Measurements from ENCODE around the gene ISOC1. TPM values are rescaled to one million over a fixed set of nuclear protein-coding genes. Genes with fewer than 3 reads are reported as not detected.

ISOC1 gene
- total and polyA plus RNA-seq, 10 of the 15 experiments (the other 5 are each of a cell fraction or from before 2014, with no cell fraction given): 12.6 to 61.8 (median 29.9) TPM

DNA sequence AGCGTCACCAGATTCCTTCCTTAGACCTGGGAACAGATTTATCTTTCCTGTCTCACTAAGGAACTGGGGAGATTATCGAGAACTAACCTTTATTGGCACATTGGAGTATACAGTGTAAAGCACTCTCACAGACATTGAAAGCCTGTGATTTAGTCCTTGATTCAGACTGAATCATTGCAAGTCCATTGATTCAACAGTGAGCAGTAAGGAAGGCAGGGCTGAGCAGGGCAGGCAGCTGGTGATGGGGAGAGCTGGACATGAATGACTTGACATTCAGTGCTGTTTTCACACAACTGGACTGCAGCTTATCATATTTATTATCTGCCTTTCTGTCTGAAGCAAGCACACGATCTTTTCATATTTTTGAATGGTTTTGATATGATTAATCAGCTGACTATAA is 16.2 kb downstream of the ISOC1 start (continued):
- TF ChIP-seq, protein P1, sequence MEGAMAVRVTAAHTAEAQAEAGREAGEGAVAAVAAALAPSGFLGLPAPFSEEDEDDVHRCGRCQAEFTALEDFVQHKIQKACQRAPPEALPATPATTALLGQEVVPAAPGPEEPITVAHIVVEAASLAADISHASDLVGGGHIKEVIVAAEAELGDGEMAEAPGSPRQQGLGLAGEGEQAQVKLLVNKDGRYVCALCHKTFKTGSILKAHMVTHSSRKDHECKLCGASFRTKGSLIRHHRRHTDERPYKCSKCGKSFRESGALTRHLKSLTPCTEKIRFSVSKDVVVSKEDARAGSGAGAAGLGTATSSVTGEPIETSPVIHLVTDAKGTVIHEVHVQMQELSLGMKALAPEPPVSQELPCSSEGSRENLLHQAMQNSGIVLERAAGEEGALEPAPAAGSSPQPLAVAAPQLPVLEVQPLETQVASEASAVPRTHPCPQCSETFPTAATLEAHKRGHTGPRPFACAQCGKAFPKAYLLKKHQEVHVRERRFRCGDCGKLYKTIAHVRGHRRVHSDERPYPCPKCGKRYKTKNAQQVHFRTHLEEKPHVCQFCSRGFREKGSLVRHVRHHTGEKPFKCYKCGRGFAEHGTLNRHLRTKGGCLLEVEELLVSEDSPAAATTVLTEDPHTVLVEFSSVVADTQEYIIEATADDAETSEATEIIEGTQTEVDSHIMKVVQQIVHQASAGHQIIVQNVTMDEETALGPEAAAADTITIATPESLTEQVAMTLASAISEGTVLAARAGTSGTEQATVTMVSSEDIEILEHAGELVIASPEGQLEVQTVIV (IDR thresholded peaks at IDR 0.05; ENCODE audit: borderline replicate concordance, partially characterized antibody): no peak

DNA sequence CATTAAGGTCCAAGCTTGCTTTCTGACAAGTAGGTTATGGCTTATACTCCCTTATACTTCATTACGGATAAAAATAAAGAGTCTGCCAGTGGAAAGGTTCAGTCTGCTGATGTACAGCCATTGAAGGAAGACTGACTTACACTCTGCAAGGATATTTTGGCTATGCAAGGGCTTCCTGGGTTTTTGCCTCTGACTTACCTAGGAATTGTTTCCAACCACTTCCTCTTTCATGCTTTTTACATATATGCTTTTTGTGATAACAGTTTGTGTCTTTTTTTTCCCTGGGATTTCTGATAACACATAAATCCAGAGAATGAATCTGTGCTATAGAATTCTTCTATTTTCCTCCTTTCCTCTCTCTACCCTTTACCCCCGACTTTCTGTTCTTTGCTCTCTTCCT is 16.8 kb downstream of the ISOC1 start:
- no peak overlapping the region for H3K27ac ChIP-seq (ENCODE audit: control insufficient read depth, insufficient read depth)
- FAIRE-seq: no peak
- ChIA-PET CTCF (interaction anchor here (1.7 to 3.7 kb wide), 2 partner anchors 15 to 16 kb away, joined by 8 to 17 read pairs; partner anchors contain the start of gene ISOC1), SMC1A (ENCODE audit: uncharacterized antibody, unreplicated experiment) (interaction anchor here (0.9 to 2.6 kb wide), 7 partner anchors 9 to 33 kb away, joined by 3 to 9 read pairs (median 5); partner anchors contain the start of gene ISOC1), POLR2A (interaction anchor here (1.1 to 1.4 kb wide), 2 partner anchors 14 to 16 kb away, joined by 5 read pairs; partner anchors contain the start of gene ISOC1), RAD21 (ENCODE audit: unreplicated experiment) (interaction anchor here (0.7 to 1.4 kb wide), 3 partner anchors 16 to 18 kb away, joined by 3 to 4 read pairs (median 3); partner anchors contain the start of gene ISOC1)
- TF ChIP-seq, protein P2, sequence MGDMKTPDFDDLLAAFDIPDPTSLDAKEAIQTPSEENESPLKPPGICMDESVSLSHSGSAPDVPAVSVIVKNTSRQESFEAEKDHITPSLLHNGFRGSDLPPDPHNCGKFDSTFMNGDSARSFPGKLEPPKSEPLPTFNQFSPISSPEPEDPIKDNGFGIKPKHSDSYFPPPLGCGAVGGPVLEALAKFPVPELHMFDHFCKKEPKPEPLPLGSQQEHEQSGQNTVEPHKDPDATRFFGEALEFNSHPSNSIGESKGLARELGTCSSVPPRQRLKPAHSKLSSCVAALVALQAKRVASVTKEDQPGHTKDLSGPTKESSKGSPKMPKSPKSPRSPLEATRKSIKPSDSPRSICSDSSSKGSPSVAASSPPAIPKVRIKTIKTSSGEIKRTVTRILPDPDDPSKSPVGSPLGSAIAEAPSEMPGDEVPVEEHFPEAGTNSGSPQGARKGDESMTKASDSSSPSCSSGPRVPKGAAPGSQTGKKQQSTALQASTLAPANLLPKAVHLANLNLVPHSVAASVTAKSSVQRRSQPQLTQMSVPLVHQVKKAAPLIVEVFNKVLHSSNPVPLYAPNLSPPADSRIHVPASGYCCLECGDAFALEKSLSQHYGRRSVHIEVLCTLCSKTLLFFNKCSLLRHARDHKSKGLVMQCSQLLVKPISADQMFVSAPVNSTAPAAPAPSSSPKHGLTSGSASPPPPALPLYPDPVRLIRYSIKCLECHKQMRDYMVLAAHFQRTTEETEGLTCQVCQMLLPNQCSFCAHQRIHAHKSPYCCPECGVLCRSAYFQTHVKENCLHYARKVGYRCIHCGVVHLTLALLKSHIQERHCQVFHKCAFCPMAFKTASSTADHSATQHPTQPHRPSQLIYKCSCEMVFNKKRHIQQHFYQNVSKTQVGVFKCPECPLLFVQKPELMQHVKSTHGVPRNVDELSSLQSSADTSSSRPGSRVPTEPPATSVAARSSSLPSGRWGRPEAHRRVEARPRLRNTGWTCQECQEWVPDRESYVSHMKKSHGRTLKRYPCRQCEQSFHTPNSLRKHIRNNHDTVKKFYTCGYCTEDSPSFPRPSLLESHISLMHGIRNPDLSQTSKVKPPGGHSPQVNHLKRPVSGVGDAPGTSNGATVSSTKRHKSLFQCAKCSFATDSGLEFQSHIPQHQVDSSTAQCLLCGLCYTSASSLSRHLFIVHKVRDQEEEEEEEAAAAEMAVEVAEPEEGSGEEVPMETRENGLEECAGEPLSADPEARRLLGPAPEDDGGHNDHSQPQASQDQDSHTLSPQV (IDR thresholded peaks at IDR 0.05): no peak
- TF ChIP-seq SPI1 (IDR thresholded peaks at IDR 0.05; ENCODE audit: borderline replicate concordance, insufficient read depth, low read depth, low read length): peak; percentile 59; the same call in 1 of the 2 replicates
- DNase-seq (ENCODE audit: low read depth, low spot score): no peak
- no peaks in the 10 kb centered on the region for H3K4me1 ChIP-seq (ENCODE audit: control insufficient read depth, insufficient read depth, low read length)
- 60% methylated on average over 2 of the region's 2 CpGs for whole genome bisulfite sequencing (ENCODE audit: insufficient coverage, insufficient replicate concordance, low lambda C conversion rate, missing lambda C conversion rate)
- peaks cover 1 to 8% of the 10 kb centered on the region in 2 experiments for H3K36me3 ChIP-seq (ENCODE audit: control insufficient read depth in 2 of 2, insufficient read depth in 2 of 2, low read length in 1 of 2)
- H3K4me3 ChIP-seq: no peak overlapping the region
- no peaks in the 10 kb centered on the region for H4K20me1 ChIP-seq (ENCODE audit: control insufficient read depth, insufficient read depth)
- no peaks in the 10 kb centered on the region for H3K79me2 ChIP-seq (ENCODE audit: control insufficient read depth, insufficient read depth, low read length)
- H3K9me3 ChIP-seq (replicated peaks; ENCODE audit: control insufficient read depth, insufficient read depth, low read length): no peaks in the 10 kb centered on the region
- H3K9ac ChIP-seq (ENCODE audit: control insufficient read depth, insufficient read depth, low read length): no peak overlapping the region
- in situ Hi-C loops (cut with MboI): loop anchor here (25.0 kb wide), 1 partner anchor 1549 kb away; no protein-coding TSS in a partner anchor
- intact Hi-C loops (cut with micrococcal nuclease; ENCODE audit: unreplicated experiment): no loop called here
- no peak for ATAC-seq
- H2AFZ ChIP-seq (ENCODE audit: control insufficient read depth, low read depth, low read length): no peak overlapping the region
- BruUV-seq (replicated peaks): no TSS peak
- H3K4me2 ChIP-seq (ENCODE audit: control insufficient read depth, insufficient read depth): no peak overlapping the region
- no peaks in the 10 kb centered on the region for H3K27me3 ChIP-seq (replicated peaks in 1 of 2; ENCODE audit: control insufficient read depth in 2 of 2, insufficient read depth in 2 of 2, low read length in 1 of 2)
